ENCODE data around the gene PRDX2.

The PRDX2 gene

GRCh38 chr19:12793290-12794195 is 8.1 kb downstream of the PRDX2 start:
- Mint-ChIP-seq H3K9me3 (no peaks in the 10 kb centered on the region), H3K27me3 (ENCODE audit: low read depth) (no peaks in the 10 kb centered on the region), H3K27ac (peak overlapping the region; percentile 68 to 93 (median 73)), H3K4me3 (peak overlapping the region; percentile 94 to 98 (median 96)), H3K4me1 (peaks cover 34% of the 10 kb centered on the region), H3K36me3 (ENCODE audit: low read depth) (peaks cover 9% of the 10 kb centered on the region)
- TF ChIP-seq, protein P1, sequence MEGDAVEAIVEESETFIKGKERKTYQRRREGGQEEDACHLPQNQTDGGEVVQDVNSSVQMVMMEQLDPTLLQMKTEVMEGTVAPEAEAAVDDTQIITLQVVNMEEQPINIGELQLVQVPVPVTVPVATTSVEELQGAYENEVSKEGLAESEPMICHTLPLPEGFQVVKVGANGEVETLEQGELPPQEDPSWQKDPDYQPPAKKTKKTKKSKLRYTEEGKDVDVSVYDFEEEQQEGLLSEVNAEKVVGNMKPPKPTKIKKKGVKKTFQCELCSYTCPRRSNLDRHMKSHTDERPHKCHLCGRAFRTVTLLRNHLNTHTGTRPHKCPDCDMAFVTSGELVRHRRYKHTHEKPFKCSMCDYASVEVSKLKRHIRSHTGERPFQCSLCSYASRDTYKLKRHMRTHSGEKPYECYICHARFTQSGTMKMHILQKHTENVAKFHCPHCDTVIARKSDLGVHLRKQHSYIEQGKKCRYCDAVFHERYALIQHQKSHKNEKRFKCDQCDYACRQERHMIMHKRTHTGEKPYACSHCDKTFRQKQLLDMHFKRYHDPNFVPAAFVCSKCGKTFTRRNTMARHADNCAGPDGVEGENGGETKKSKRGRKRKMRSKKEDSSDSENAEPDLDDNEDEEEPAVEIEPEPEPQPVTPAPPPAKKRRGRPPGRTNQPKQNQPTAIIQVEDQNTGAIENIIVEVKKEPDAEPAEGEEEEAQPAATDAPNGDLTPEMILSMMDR (IDR thresholded peaks at IDR 0.05; ENCODE audit: unreplicated experiment in 3 of 3): no peak

- peak overlapping the region; percentile 94 to 98 (median 96) for H3K4me3 Mint-ChIP-seq
- no peaks in the 10 kb centered on the region for H3K9me3 Mint-ChIP-seq
- peaks cover 40% of the 10 kb centered on the region for H3K4me1 Mint-ChIP-seq
- H3K27ac Mint-ChIP-seq: peak overlapping the region; percentile 64 to 93 (median 73)
- TF ChIP-seq, protein P1 (IDR thresholded peaks at IDR 0.05; ENCODE audit: unreplicated experiment in 3 of 3): no peak
- H3K36me3 Mint-ChIP-seq (ENCODE audit: low read depth): peaks cover 9% of the 10 kb centered on the region
- no peaks in the 10 kb centered on the region for H3K27me3 Mint-ChIP-seq (ENCODE audit: low read depth)
These were observed 8.7 kb downstream of the PRDX2 start for GRCh38 chr19:12792853-12793289.

- Mint-ChIP-seq H3K36me3 (ENCODE audit: low read depth) (peaks cover 9% of the 10 kb centered on the region), H3K4me1 (peaks cover 41% of the 10 kb centered on the region), H3K4me3 (peak overlapping the region; percentile 94 to 98 (median 96)), H3K9me3 (no peaks in the 10 kb centered on the region), H3K27me3 (ENCODE audit: low read depth) (no peaks in the 10 kb centered on the region), H3K27ac (peak overlapping the region; percentile 88 to 94 (median 93))
- TF ChIP-seq, protein P1 (IDR thresholded peaks at IDR 0.05; ENCODE audit: unreplicated experiment in 3 of 3): no peak
These were observed 9.3 kb downstream of the PRDX2 start for GRCh38 chr19:12792051-12792852.

DNA sequence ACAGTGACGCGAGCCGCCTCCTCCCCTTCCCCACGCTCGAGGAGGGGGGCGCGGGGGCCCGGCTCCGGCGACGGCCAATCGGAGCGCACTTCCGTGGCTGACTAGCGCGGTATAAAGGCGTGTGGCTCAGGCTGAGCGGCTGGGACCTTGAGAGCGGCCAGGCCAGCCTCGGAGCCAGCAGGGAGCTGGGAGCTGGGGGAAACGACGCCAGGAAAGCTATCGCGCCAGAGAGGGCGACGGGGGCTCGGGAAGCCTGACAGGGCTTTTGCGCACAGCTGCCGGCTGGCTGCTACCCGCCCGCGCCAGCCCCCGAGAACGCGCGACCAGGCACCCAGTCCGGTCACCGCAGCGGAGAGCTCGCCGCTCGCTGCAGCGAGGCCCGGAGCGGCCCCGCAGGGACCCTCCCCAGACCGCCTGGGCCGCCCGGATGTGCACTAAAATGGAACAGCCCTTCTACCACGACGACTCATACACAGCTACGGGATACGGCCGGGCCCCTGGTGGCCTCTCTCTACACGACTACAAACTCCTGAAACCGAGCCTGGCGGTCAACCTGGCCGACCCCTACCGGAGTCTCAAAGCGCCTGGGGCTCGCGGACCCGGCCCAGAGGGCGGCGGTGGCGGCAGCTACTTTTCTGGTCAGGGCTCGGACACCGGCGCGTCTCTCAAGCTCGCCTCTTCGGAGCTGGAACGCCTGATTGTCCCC is 10.1 kb downstream of the PRDX2 start, which contains the start of gene JUNB:
JUNB (plus strand) TSS at position 142 of the 706 bp plus-strand sequence; CDS start at position 428, 286 bp downstream.
- peaks cover 40% of the 10 kb centered on the region for H3K4me1 Mint-ChIP-seq
- H3K27ac Mint-ChIP-seq: peak within 1 kb of the TSS; percentile 85 to 94 (median 88)
- peaks cover 3% of the 10 kb centered on the region for H3K36me3 Mint-ChIP-seq (ENCODE audit: low read depth)
- peak within 1 kb of the TSS; percentile 94 to 98 (median 96) for H3K4me3 Mint-ChIP-seq
- TF ChIP-seq, protein P1 (IDR thresholded peaks at IDR 0.05; ENCODE audit: unreplicated experiment in 3 of 3): no peak
- no peaks in the 10 kb centered on the region for H3K27me3 Mint-ChIP-seq (ENCODE audit: low read depth)
- no peaks in the 10 kb centered on the region for H3K9me3 Mint-ChIP-seq

- H3K27me3 Mint-ChIP-seq (ENCODE audit: low read depth): no peaks in the 10 kb centered on the region
- H3K27ac Mint-ChIP-seq: peak overlapping the region; percentile 85 to 94 (median 88)
- peaks cover 33% of the 10 kb centered on the region for H3K4me1 Mint-ChIP-seq
- no peaks in the 10 kb centered on the region for H3K9me3 Mint-ChIP-seq
- no peaks in the 10 kb centered on the region for H3K36me3 Mint-ChIP-seq (ENCODE audit: low read depth)
- H3K4me3 Mint-ChIP-seq: peak overlapping the region; percentile 94 to 98 (median 96)
- TF ChIP-seq, protein P1 (IDR thresholded peaks at IDR 0.05; ENCODE audit: unreplicated experiment in 3 of 3): no peak
These were observed 10.8 kb downstream of the PRDX2 start for GRCh38 chr19:12790628-12791344.
